ENCODE data around the gene ANKMY2.
"Not testable (repeated sequence)": the region's sequence is repeated elsewhere in the genome, so short reads cannot be mapped to it uniquely, and the experiment has no call there.

Gene ANKMY2

DNA sequence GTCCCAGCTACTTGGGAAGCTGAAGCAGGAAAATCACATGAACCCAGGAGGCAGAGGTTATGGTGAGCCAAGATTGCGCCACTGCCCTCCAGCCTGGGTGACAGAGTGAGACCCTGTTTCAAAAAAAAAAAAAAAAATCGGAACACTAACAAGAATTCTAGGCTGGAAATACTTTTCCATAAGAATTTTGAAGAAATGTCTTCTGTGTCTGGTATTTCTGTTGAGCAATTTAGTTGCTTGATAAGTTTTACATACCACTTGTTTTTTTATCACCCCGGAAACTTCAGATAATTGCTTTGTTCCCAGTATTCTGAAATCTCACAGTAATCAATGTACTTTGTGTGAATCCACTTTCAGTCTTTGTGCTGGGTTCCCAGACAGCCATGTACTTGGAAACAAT, 26.3 kb upstream of the ANKMY2 start:
- TF ChIP-seq POLR2A (IDR thresholded peaks at IDR 0.05; ENCODE audit: low read depth, low read length), result no peak
- TF ChIP-seq POLR2AphosphoS5 (IDR thresholded peaks at IDR 0.05; ENCODE audit: low read depth, low read length), result no peak
- no peak for TF ChIP-seq TAF1 (IDR thresholded peaks at IDR 0.05; ENCODE audit: borderline replicate concordance, low read depth, low read length)
- FAIRE-seq, result no peak
- DNase-seq (ENCODE audit: insufficient read length), result no peak

DNA sequence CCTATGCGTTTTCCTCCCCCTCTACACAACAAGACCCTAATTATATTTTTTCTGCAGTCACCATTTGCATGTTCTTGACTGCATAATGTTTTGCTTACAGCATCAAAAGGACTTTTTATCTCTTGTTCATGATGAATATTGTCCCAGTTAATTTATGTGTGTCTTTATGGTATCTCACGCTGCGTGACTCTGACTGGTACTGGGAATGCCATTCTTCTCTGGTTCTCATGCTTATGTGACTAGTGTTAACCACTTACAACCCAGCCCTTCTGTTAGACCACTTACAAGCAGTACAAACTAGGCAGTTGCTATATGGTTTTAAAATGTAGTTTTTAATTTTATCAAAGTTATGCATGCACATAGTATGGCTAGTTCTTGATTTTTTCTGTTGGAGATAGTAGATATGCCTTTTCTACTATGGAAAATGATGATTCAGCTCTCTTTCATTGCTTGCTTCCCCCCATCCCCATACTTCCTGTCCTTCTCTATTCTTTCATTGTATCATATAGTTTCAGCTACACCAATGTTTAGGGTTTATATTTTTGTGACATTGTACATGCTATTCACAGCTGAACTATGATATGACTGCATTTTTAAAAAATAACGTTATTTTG, 25.3 kb upstream of the ANKMY2 start:
- no peak for TF ChIP-seq TAF1 (IDR thresholded peaks at IDR 0.05; ENCODE audit: borderline replicate concordance, low read depth, low read length)
- DNase-seq (ENCODE audit: insufficient read length) (no peak), FAIRE-seq (no peak)

DNA sequence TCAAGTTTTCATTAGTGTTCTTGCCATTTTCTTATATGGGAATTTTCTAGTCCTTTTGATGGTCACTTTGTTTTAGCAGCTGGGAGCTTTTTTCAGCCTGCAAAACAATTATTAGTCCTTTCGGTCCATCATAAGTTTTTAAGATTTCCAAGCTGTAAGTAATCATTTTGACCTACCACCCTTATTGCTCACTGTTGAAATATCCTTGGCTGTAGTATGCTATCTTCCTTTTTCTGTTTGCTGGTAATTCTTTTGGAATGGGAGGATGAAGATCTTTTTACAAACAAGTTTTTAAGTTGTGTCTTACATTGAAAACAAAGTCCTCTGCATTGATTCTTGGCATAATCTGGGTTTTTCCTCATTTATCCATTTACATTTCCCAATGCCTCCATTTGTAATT, 24.5 kb upstream of the ANKMY2 start:
- TF ChIP-seq POLR2AphosphoS5 (IDR thresholded peaks at IDR 0.05; ENCODE audit: low read depth, low read length), result no peak
- TF ChIP-seq POLR2A (IDR thresholded peaks at IDR 0.05; ENCODE audit: low read depth, low read length), result no peak
- no peak for TF ChIP-seq TAF1 (IDR thresholded peaks at IDR 0.05; ENCODE audit: borderline replicate concordance, low read depth, low read length)
- DNase-seq (ENCODE audit: insufficient read length) (no peak), FAIRE-seq (no peak)

DNA sequence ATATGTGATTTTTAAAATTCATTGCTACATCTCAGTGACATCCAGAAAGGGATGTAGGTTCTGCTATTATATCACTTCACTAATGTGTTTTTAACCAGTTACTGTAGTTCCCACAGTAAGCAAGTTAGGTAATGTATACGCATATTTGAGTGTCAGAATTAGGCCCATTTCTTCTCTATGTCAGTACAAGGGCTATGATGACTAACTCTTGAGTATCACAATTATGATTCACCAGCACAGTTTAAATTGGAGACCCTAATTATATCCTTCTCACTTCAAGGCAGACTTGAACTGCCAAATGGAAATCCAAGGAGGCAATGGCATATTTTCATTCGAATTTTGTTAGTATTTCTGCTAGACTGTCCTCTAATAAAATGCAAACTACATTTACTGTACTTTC, 24.0 kb upstream of the ANKMY2 start:
- DNase-seq (ENCODE audit: insufficient read length) (no peak), FAIRE-seq (no peak)
- no peak for TF ChIP-seq POLR2AphosphoS5 (IDR thresholded peaks at IDR 0.05; ENCODE audit: low read depth, low read length)
- TF ChIP-seq TAF1 (IDR thresholded peaks at IDR 0.05; ENCODE audit: borderline replicate concordance, low read depth, low read length), result no peak
- TF ChIP-seq POLR2A (IDR thresholded peaks at IDR 0.05; ENCODE audit: low read depth, low read length), result no peak

DNA sequence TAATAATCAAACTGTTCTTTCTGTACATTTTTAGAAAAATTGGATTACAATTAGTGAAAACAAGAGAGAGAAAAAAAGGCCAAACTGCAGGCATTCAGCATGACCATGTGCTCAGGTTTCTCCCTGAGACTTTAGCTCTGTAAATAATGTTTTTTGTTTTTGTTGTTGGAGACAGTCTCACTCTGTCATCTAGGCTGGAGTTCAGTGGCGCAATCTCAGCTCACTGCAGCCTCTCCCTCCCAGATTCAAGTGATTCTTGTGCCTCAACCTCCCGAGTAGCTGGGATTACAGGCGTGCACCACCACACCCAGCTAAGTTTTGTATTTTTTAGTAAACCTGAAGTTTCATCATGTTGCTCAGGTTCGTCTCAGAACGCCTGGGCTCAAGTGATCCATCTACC, 23.4 kb upstream of the ANKMY2 start:
- DNase-seq (ENCODE audit: insufficient read length) (no peak), FAIRE-seq (no peak)
- TF ChIP-seq POLR2AphosphoS5 (IDR thresholded peaks at IDR 0.05; ENCODE audit: low read depth, low read length), result no peak
- no peak for TF ChIP-seq TAF1 (IDR thresholded peaks at IDR 0.05; ENCODE audit: borderline replicate concordance, low read depth, low read length)

DNA sequence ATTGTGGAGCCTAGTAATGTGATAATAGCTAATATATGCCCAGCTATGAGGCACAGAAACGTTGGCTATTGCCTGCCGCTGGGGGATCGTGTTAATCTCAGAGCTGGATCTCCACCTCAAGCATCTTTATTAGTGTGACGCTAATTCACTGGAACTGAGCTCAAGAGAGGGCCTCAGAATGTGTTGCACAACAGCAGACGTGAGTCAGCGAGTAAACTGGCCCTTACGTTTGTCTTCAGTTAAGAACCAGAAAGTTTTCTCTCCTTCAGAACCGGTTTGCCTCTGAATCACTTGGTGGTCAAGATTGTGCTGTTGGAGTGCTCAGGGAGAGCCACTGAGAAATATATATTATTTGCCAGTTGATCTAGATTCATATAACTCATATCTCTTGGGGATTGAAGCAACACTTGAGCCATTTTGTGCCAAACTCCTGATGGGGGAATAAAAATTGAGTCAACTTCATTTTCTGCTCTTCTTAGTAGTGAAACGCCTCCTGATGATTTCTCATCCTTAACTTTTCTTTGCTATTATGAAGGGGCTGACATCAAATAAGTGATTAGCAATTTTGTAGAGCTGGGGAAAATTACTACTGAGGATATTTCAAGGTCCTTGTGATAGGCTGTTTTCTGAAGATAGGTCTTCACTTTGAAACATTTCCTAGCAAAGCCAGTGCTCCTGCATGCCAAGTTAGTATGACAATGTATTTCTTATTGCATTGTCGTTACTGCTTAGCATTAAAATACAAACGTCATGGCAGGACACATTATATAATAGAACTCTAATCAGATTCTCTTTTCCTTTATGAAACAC, 22.7 kb upstream of the ANKMY2 start:
- TF ChIP-seq POLR2AphosphoS5 (IDR thresholded peaks at IDR 0.05; ENCODE audit: low read depth, low read length), result no peak
- no peak for TF ChIP-seq TAF1 (IDR thresholded peaks at IDR 0.05; ENCODE audit: borderline replicate concordance, low read depth, low read length)
- no peak for TF ChIP-seq POLR2A (IDR thresholded peaks at IDR 0.05; ENCODE audit: low read depth, low read length)
- FAIRE-seq (no peak), DNase-seq (ENCODE audit: insufficient read length) (no peak)

DNA sequence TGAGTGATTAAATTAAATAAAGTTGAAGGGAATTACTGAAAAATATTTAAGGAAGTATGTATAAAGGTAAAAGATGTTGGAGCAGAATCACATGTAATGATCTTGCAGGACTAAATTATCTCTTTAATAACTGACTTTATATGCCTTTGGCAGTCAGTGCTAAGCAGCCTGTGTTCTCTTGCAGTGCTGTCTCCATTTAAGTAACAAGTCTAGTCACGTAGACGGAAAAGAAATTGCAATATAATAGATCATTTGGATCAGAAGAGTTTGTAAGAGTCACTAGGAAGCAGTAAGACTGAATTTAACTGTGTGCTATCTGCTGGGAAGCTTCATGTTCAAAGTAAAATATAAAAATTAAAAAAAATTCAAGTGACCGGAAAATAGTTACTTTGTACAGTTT, 21.8 kb upstream of the ANKMY2 start:
- FAIRE-seq (no peak), DNase-seq (ENCODE audit: insufficient read length) (no peak)
- no peak for TF ChIP-seq POLR2A (IDR thresholded peaks at IDR 0.05; ENCODE audit: low read depth, low read length)
- TF ChIP-seq TAF1 (IDR thresholded peaks at IDR 0.05; ENCODE audit: borderline replicate concordance, low read depth, low read length), result no peak
- no peak for TF ChIP-seq POLR2AphosphoS5 (IDR thresholded peaks at IDR 0.05; ENCODE audit: low read depth, low read length)

DNA sequence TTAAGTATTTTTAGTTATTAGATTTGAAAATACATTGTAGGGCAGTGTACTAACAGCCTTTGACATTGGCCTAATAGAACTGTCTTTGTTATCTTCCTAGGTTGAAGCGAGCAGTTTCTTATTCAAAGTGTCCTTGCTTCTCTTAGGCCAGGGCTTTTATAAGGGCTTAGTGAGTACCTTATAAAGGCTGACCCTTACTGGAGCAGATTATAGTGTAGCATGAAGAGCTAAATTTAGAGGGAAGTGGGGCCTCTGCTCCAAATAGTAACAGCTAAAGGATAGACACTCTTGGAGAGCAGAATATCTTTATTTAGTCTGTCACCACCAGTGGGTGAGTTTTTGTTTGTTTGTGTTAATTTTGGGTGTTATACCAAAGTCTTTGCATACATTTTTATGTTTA, 16.4 kb upstream of the ANKMY2 start:
- FAIRE-seq (no peak), DNase-seq (ENCODE audit: insufficient read length) (no peak)
- TF ChIP-seq POLR2AphosphoS5 (IDR thresholded peaks at IDR 0.05; ENCODE audit: low read depth, low read length) (no peak), POLR2A (IDR thresholded peaks at IDR 0.05; ENCODE audit: low read depth, low read length) (no peak), TAF1 (IDR thresholded peaks at IDR 0.05; ENCODE audit: borderline replicate concordance, low read depth, low read length) (no peak)

DNA sequence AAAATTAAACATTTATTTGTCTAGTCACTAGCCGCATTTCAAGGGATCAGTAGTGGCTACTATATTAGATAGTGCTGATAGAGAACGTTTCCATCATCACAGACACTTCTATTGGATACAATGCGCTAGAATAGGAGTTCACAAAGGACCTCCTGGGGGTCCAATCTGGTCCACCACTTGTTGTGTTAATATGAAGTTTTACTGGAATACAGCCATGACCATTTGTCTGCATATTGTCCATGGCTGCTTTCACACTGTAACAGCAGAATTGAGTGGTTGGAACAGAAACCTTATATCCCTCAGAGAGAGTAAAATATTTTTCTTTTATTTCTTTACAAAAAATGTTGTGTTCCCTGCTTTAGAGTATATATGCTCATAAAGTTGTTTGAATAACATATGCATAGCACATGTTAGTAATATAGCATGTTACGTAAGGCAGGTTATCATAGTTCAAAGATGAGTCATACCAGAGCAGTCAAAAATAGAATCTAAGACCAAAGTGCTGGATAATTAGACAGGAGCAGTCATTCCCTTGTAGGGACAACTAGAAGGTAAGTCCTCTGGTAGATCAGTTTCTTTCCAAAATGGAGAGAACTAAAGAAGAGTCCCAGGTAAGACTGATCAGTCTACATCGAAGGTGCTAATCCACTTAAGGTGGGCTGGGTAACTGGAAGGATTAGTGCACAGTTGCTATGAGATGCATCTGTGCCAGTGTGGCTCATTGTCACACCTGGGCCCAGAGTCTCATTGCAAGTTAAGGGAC, 15.3 kb upstream of the ANKMY2 start:
- DNase-seq (ENCODE audit: insufficient read length) (no peak), FAIRE-seq (no peak)
- TF ChIP-seq POLR2AphosphoS5 (IDR thresholded peaks at IDR 0.05; ENCODE audit: low read depth, low read length) (no peak), POLR2A (IDR thresholded peaks at IDR 0.05; ENCODE audit: low read depth, low read length) (no peak), TAF1 (IDR thresholded peaks at IDR 0.05; ENCODE audit: borderline replicate concordance, low read depth, low read length) (no peak)

DNA sequence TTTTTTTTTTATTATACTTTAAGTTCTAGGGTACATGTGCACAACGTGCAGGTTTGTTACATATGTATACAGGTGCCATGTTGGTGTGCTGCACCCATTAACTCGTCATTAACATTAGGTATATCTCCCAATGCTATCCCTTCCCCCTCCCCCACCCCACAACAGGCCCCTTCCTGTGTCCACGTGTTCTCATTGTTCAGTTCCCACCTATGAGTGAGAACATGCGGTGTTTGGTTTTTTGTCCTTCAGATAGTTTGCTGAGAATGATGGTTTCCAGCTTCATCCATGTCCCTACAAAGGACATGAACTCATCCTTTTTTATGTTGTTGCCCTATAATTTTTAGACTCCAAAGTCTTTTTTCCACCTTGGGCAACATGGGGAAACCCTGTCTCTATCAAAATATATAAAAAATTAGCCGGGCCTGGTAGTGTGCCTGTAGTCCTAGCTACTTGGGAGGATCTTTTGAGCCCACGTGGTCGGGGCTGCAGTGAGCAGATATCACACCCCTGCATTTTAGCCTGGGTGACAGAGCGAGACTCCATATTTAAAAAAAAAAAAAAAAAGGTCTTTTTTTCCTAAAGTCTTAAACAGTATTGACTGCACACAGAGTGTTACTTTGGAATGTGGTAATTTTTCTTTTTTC, 14.4 kb upstream of the ANKMY2 start:
- FAIRE-seq, result not testable (repeated sequence)

DNA sequence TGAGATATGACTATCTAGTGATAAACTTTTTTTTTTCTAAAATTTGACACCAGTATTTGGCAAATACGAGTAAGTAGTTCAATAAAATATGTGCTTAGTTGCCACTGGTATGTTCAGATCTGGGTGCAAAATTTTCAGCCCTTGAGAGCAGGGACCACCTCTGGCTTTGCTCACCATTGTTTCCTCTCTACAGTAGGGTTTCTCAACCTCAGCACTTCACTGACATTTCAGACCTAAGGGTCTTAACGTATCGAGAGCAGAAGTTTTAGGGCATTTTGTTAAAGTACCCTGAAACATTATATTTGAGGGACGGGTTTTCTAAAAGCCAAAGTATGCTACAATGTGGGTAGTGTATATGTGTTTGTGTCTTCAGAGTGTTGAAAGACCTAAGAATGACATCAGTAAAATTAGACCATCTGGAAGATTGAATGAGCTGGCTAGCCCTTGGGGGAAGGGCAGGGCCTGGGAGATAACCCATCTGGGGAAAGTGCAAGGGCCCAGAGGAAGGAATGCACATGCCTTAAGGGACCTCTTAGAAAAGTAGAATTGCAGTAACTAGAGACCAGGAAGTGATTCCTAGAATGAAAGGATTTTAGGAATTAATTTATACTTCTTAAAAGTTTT, 12.2 kb upstream of the ANKMY2 start:
- no peak for TF ChIP-seq POLR2A (IDR thresholded peaks at IDR 0.05; ENCODE audit: low read depth, low read length)
- TF ChIP-seq POLR2AphosphoS5 (IDR thresholded peaks at IDR 0.05; ENCODE audit: low read depth, low read length), result no peak
- no peak for TF ChIP-seq TAF1 (IDR thresholded peaks at IDR 0.05; ENCODE audit: borderline replicate concordance, low read depth, low read length)
- no peak for FAIRE-seq
- no peak for DNase-seq (ENCODE audit: insufficient read length)

More for the DNA sequence above, 14.4 kb upstream of the ANKMY2 start:
- not testable (repeated sequence) for DNase-seq (ENCODE audit: insufficient read length)
